GM21825 (cell line): ENCODE results near the gene PHAF1.
"Not testable (repeated sequence)": the region's sequence is repeated elsewhere in the genome, so short reads cannot be mapped to it uniquely, and the experiment has no call there.

Experiments
- ATAC-seq: cut with Tn5 transposase; IDR thresholded peaks from one replicate; pipeline ENCODE4 v1.9.1; 2021; ENCODE audit warnings: mild to moderate bottlenecking, moderate library complexity; ENCODE audit not compliant: unreplicated experiment

PHAF1 gene

GRCh38 chr16:67104845-67105244, 4.9 kb upstream of the PHAF1 start:
- no peak for ATAC-seq

GRCh38 chr16:67105246-67105645, 4.5 kb upstream of the PHAF1 start:
- ATAC-seq = no peak

- ATAC-seq = no peak
Measured at GRCh38 chr16:67105881-67106280, 3.9 kb upstream of the PHAF1 start.

- ATAC-seq = no peak
Measured at GRCh38 chr16:67108489-67108888, 1.3 kb upstream of the PHAF1 start.

DNA sequence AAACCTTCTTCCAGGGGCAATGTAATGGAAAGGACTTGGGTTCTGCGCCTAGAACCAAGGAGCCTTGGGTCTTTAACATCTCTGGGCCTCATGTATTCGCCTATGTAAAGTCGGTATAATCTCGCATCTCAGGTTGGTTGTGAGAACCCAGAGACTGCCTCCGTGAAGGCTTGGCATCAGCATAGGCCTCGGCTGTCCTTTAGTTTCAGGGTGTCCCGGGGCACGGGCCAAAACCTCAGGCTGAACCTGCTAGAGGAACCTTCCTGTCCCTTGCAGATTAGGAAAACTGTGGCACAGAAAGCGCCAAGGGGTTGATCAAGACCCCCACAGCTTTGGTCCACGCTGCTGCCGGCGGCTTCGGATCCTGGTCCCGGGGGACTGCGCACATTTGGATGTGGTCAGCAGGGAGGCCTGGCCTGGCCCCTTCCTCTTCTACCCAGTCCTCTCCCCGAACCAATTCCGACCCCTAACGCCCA, 772 bp upstream of the PHAF1 start:
- ATAC-seq = no peak

- ATAC-seq = no peak
Measured at GRCh38 chr16:67111951-67112444, 2.3 kb downstream of the PHAF1 start.

DNA sequence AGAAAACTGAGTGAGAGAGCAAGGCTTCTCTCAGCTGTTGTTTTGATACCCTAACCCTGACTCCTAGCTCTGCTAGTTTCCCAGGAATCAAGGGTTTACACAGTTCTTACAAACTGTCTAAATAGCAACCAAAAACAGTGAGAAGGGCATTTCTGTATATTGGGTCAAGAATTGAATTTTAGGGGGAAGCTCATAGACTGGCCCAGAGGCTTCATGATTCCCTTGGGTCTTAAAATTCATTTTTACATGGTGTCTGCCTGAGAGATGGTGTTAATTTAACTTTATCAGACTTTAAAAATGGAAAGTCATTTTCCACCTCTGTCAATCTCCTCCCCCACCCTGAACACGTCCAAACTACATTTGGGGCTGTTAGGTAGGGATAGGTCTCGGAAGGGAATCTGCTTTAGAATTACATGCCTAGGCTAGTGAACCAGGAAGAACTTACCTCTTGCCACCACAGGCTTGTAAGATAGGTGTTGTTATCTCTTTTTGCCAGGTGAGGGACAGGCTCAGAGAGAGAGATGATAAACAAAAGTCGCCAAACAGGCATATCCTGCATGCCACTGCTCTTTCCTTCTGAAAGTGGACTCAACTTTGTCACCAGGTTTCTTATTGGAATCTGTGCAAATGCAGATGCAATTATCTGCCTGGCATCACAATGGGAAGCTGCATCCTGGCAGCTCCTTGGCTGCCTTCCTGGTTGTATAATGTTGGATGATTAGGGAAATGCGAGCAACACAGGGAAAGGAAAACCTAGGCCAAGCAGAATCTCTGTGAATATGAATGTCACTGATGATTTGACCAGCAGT, 3.1 kb downstream of the PHAF1 start:
- no peak for ATAC-seq

GRCh38 chr16:67114793-67115192, 5.1 kb downstream of the PHAF1 start:
- no peak for ATAC-seq

GRCh38 chr16:67115639-67116038, 5.9 kb downstream of the PHAF1 start:
- no peak for ATAC-seq

DNA sequence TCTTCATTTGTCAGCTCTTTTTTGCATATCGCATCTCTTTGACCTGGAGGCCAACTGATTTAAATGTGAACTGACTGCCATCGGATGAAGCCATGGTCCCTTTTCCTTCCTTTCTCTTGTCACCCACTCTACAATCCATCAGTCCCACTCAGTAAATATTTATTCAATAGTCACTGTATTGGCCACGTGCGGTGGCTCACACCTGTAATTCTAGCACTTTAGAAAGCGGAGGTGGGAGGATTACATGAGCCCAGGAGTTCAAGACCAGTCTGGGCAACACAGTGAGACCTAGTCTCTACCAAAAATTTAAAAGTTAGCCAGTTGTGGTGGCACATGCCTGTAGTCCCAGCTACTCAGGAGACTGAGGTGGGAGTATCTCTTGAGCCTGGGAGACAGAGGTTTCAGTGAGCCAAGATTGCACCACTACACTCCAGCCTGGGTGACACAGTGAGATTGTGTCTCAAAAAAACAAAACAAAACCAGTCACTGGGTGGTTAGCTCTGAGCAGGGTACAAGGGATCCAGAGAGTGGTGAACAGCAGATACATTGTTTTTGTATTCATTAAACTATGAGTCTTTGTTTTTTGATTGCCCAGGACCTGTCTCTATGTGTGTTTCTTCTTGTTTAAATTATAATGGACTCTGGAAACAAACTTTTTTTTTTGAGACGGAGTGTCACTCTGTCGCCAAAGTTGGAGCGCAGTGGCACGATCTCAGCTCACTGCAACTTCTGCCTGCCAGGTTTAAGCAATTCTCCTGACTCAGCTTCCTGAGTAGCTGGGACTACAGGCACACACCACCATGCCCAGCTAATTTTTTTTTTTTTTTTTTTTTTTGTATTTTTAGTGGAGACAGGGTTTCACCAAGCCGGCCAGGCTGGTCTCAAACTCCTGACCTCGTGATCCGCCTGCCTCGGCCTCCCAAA, 6.9 kb downstream of the PHAF1 start:
- ATAC-seq = no peak

DNA sequence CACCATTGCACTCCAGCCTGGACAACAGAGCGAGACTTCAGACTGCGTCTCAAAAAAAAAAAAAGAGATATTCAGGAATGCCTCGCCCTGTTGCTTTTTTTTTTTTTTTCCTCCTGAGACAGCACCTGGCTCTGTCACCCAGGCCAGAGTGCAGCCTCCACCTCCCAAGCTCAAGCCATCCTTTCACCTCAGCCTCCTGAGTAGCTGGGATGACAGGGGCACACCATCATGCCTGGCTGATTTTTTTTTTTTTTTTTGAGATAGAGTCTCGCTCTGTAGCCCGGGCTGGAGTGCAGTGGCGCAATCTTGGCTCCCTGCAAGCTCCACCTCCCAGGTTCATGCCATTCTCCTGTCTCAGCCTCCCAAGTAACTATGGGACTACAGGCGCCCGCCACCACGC, 8.0 kb downstream of the PHAF1 start:
- ATAC-seq = no peak

DNA sequence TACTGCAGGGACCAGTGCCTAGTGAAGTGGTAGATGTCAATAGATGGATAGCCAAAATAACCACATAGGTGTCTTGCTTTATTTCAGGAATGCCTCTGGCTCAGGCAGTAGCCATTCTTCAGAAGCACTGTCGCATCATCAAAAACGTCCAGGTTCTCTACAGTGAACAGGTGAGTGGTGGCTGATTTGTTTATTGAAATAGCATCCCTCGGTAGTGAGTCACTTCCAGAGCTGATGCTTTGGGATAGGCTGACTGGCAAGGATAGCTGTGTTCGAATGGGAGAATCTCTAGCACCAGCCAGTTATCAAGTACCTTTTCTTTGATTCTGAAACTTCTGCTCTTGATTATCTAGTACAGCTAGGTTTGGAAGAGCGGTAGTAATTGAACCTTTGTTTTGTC, 10.3 kb downstream of the PHAF1 start:
- no peak for ATAC-seq

DNA sequence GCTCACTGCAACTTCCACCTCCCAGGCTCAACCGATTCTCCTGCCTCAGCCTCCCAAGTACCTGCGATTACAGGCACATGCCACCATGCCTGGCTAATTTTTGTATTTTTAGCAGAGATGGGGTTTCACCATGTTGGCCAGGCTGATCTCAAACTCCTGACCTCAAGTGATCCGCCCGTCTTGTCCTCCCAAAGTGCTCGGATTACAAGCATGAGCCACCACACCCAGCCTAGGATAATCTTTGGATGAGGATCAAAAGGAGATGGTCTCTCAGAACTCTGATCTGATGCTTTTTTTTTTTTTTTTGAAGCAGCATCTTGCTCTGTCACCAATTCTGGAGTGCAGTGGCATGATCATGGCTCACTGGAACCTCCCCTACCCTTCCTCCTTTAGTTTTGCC, 13.1 kb downstream of the PHAF1 start:
- ATAC-seq = not testable (repeated sequence)

DNA sequence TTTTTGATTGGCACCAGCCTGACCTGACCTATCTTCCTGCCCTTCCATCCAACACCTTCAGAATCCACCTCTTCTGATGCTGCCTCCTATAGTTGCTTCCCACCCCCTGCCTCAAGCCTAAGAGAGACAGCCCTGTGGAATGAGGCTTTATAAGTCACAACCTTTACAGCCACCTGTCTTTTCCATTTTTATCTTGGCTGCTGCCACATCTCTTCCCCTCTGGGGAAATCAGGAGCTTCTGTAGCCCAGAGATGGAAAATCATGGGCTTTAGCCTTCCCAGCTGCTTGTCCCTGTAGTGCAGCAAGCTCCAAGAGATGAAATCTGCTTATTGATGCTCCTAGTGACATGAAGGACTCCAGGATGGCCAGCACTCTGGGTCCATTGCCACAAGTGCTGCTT, 18.7 kb downstream of the PHAF1 start:
- no peak for ATAC-seq

GRCh38 chr16:67128887-67129286, 19.1 kb downstream of the PHAF1 start:
- ATAC-seq = no peak

DNA sequence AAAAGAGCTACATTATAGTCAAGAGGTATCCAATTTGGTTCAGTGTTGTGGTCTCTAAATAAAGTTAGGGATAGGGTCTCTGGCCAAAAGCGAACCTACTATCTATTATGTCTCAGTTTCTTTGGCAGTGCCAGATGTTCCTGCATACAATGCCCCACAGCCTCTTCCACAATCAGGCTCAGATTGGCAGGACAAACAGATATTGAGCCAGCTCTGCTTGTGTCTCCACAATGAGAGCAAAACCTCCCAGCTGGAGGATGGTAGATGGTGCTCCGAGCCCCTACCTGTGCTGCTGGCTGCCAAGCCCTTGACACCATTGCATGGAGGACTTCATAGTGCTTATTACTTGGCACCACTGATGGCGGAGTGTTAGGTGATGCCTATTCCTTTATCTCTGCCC, 19.7 kb downstream of the PHAF1 start:
- ATAC-seq = no peak

GRCh38 chr16:67137605-67138004, 27.9 kb downstream of the PHAF1 start:
- no peak for ATAC-seq

DNA sequence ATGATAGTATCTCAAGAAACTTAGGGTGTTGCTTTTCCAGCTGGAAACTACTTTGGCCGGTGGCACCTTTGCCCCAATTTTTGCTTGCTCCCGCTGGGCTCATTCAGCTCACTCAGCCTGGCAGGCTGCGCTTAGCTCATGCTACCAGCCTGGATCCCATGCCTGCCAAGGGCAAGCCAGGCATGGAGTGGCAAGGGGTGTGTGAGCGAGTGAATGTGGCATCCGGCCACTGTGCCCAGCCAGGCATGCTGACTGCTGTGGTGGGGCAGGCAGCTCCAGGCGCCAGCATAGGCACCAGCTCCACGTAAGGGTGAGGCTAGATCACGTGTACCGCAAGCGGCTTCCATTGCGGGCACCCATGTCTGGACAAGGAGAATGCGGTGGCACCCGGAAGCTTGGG, 31.6 kb downstream of the PHAF1 start:
- ATAC-seq = no peak

- ATAC-seq = no peak
Measured at GRCh38 chr16:67142342-67142741, 32.6 kb downstream of the PHAF1 start.

- ATAC-seq = no peak
Measured at GRCh38 chr16:67144943-67145342, 35.2 kb downstream of the PHAF1 start.

DNA sequence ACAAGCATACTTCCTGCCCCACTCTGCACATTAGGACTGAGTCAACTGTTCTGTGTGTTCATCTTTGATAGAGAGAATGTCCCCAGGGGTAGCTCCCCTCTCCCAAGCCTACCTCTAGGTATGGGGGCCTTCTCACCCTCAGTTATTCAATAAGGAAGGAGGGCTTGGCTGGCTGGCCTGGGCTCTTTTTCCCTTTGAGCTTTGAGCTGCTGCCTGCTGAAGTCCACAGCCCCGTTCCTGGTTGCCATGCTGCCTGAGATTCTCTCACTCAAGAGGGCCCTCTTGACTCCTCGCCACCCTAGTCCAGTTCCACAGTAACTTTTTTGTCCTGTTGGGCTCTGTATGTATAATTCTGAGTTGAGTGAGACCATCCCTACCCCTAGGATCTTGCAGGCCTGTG, 36.0 kb downstream of the PHAF1 start:
- no peak for ATAC-seq
